Psoas muscle (tissue), 8 donors: Measurements from ENCODE around the gene TNFSF13. TPM values are rescaled to one million over a fixed set of nuclear protein-coding genes. Genes with fewer than 3 reads are reported as not detected.
A peak's percentile ranks its signal among the peaks of the same experiment; 100 is the strongest.

ENCODE experiments used
- ATAC-seq, 4 donors: fragments of 200-7000 bp; cut with Tn5 transposase; one replicate each; pipeline ENCODE4 v1.9.1; 2020; ENCODE audit warnings: moderate library complexity in 3 of 4, mild to moderate bottlenecking in 2 of 4
- DNase-seq, 2 donors: peaks; one replicate each; pipeline ENCODE4 v3.0.0-alpha.2; 2020
- H3K27ac ChIP-seq: fragments of 200-600 bp; one replicate; pipeline ENCODE4 v1.8.0; 2022
- H3K27me3 ChIP-seq, 3 donors: fragments of 200-600 bp in 1 of 3; one replicate each; pipeline versions ENCODE4 v1.6.1 to v1.8.0; 2013 to 2022; ENCODE audit warnings: low read length in 2 of 3, mild to moderate bottlenecking in 2 of 3, moderate library complexity in 1 of 3; ENCODE audit not compliant: insufficient read depth in 3 of 3
- H3K36me3 ChIP-seq, 2 donors: fragments of 200-600 bp in 1 of 2; one replicate each; pipeline versions ENCODE4 v1.6.1 to v1.8.0; 2013 to 2022; ENCODE audit warnings: low read depth in 1 of 2, mild to moderate bottlenecking in 1 of 2, moderate library complexity in 1 of 2; ENCODE audit not compliant: insufficient read depth in 1 of 2
- H3K4me1 ChIP-seq: fragments of 200-600 bp; one replicate; pipeline ENCODE4 v1.8.0; 2022
- H3K4me3 ChIP-seq: fragments of 200-600 bp; one replicate; pipeline ENCODE4 v1.8.0; 2022; ENCODE audit warnings: mild to moderate bottlenecking
- H3K9me3 ChIP-seq: fragments of 200-600 bp; one replicate; pipeline ENCODE4 v1.8.0; 2022
- WGBS, 3 donors: extraction: QIAGEN DNeasy Blood & Tissue Kit; methylation state at CpG; one replicate each; pipeline versions ENCODE4 v1.1.6 to v1.1.7; 2013; 5-methylcytosine and 5-hydroxymethylcytosine counted together
- intact Hi-C, 2 donors: fragments of 100-400 bp; cut with DNase I; formaldehyde crosslinking; loops; one replicate each; pipeline versions ENCODE4 v1.11.0 to v1.14.2; 2022
- polyA plus RNA-seq, 3 donors: library from polyadenylated mRNA; stranded (reverse); fragments of 200-250 nt; gene quantifications; one replicate each; pipeline ENCODE4 v1.2.3, GENCODE V29; 2013
- total RNA-seq, 4 donors: library from RNA; stranded (reverse); fragmentation: NEBNext Ultra II Directional in 2 of 4; extraction: Animal tissue kit (Norgen Biotek cat#: 25700) in 2 of 4; gene quantifications; one replicate each; pipeline versions ENCODE4 v1.2.1 to v1.2.4, GENCODE V29; 2021 to 2023
- TF ChIP-seq, protein P1 (sequence below): fragments of 200-600 bp; IDR thresholded peaks from one replicate; pipeline ENCODE4 v1.8.0; 2022; ENCODE audit warnings: antibody characterized with exemption
- donor health status: healthy with polysubstance abuse.
- donor health status: DM: no; HTN: no; CAD: no; lungs with moderate emphysema.
- donor health status: Bipolar disorder and iron deficiency.
- donor health status: healthy.
- donor health status: DM: yes; HTN: yes; CAD: no.
- donor health status: DM: no; HTN: no; CAD: no.
- donor health status: DM: no; HTN: no; CAD: no.
- donor health status: DM: yes; HTN: yes; CAD: no.

TNFSF13 gene
- total and polyA plus RNA-seq, 7 donors, result 2.8 to 5.4 (median 4.0) TPM

- peaks cover 47% of the 10 kb centered on the region for H3K4me1 ChIP-seq
- intact Hi-C loops, result no loop called here
Measured at GRCh38 chr17:7575481-7575883, 16.9 kb downstream of the TNFSF13 start.

DNA sequence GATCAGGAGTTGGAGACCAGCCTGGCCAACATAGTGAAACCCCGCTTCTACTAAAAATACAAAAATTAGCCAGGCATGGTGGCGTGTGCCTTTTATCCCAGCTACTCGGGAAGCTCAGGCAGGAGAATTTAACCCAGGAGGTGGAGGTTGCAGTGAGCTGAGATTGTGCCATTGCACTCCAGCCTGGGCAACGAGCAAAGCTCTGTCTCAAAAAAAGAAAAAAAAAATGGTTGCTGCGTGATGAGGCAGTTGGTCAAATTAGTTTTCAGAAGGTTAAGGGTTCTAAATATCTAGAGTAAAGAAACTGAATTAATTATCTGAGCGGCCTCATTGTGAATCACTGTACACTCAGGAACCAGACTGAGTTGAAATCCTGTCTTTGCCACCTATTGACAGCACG, 17.4 kb downstream of the TNFSF13 start:
- H3K27ac ChIP-seq, result peak overlapping the region; percentile 100
- intact Hi-C loops, result no loop called here
- no peaks in the 10 kb centered on the region for H3K27me3 ChIP-seq
- 65 to 79% (median 70%) methylated on average over 7 of the region's 7 CpGs for WGBS, 3 donors
- ATAC-seq (no peak), DNase-seq (no peak)
- H3K4me1 ChIP-seq, result peaks cover 48% of the 10 kb centered on the region
- no peaks in the 10 kb centered on the region for H3K9me3 ChIP-seq
- peaks cover 16 to 59% of the 10 kb centered on the region in 2 donors for H3K36me3 ChIP-seq
- peak overlapping the region; percentile 100 for H3K4me3 ChIP-seq
- TF ChIP-seq, protein P1, sequence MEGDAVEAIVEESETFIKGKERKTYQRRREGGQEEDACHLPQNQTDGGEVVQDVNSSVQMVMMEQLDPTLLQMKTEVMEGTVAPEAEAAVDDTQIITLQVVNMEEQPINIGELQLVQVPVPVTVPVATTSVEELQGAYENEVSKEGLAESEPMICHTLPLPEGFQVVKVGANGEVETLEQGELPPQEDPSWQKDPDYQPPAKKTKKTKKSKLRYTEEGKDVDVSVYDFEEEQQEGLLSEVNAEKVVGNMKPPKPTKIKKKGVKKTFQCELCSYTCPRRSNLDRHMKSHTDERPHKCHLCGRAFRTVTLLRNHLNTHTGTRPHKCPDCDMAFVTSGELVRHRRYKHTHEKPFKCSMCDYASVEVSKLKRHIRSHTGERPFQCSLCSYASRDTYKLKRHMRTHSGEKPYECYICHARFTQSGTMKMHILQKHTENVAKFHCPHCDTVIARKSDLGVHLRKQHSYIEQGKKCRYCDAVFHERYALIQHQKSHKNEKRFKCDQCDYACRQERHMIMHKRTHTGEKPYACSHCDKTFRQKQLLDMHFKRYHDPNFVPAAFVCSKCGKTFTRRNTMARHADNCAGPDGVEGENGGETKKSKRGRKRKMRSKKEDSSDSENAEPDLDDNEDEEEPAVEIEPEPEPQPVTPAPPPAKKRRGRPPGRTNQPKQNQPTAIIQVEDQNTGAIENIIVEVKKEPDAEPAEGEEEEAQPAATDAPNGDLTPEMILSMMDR, result no peak

More at GRCh38 chr17:7575481-7575883, 16.9 kb downstream of the TNFSF13 start:
- ATAC-seq, result no peak
- Histone ChIP-seq H3K4me3 (peak overlapping the region; percentile 100), H3K27ac (peak overlapping the region; percentile 100), H3K27me3 (no peaks in the 10 kb centered on the region), H3K36me3 (peaks cover 16 to 64% of the 10 kb centered on the region in 2 donors), H3K9me3 (no peaks in the 10 kb centered on the region)
- DNase-seq, result no peak
- TF ChIP-seq, protein P1, result no peak
- 17 to 52% (median 36%) methylated on average over 1 of the region's 1 CpG for WGBS, 3 donors

GRCh38 chr17:7576432-7576937, 17.9 kb downstream of the TNFSF13 start:
- WGBS, 3 donors, result 58 to 82% (median 59%) methylated on average over 14 of the region's 14 CpGs
- intact Hi-C loops, result no loop called here
- H3K9me3 ChIP-seq, result no peaks in the 10 kb centered on the region
- peaks cover 50% of the 10 kb centered on the region for H3K4me1 ChIP-seq
- peaks cover 16 to 54% of the 10 kb centered on the region in 2 donors for H3K36me3 ChIP-seq
- no peak for DNase-seq
- peak overlapping the region; percentile 89 for H3K27ac ChIP-seq
- no peaks in the 10 kb centered on the region for H3K27me3 ChIP-seq
- H3K4me3 ChIP-seq, result peak overlapping the region; percentile 24
- TF ChIP-seq, protein P1, result no peak
- ATAC-seq, result no peak

DNA sequence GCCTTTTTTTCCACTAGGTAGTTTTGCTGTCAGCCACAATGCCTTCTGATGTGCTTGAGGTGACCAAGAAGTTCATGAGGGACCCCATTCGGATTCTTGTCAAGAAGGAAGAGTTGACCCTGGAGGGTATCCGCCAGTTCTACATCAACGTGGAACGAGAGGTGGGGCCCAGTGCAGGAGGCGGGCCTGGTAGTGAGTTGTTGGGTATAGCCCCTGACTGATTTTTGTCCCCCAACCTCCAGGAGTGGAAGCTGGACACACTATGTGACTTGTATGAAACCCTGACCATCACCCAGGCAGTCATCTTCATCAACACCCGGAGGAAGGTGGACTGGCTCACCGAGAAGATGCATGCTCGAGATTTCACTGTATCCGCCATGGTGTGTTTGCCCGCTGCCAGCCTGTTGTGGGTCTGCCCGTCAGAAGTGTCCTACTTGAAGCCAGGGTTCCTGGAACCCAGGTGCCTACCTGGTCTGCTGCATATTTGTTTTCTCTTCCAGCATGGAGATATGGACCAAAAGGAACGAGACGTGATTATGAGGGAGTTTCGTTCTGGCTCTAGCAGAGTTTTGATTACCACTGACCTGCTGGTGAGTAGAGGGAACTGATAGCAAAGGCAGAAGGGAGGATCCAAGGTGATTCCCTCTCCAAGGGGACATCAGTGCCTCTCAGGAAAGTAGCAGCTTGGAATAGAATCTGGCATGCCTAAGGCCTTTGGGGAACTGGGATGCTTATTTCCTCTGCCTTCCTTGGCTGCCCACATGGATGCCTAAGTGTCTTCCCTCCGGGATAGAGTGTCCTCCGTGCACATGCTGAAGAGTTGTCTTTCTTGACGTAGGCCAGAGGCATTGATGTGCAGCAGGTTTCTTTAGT, 19.0 kb downstream of the TNFSF13 start:
- Histone ChIP-seq H3K4me3 (no peak overlapping the region), H3K27ac (peak overlapping the region; percentile 89), H3K27me3 (no peaks in the 10 kb centered on the region), H3K4me1 (peaks cover 58% of the 10 kb centered on the region), H3K9me3 (no peaks in the 10 kb centered on the region), H3K36me3 (peaks cover 16 to 53% of the 10 kb centered on the region in 2 donors)
- intact Hi-C loops, result no loop called here
- WGBS, 3 donors, result 73 to 81% (median 74%) methylated on average over 17 of the region's 17 CpGs
- no peak for DNase-seq
- TF ChIP-seq, protein P1, result no peak
- no peak for ATAC-seq
